HG03442 (cell line): ENCODE data around the gene TMEM258.
A peak's percentile ranks its signal among the peaks of the same experiment; 100 is the strongest.

Source experiments
- ATAC-seq: cut with Tn5 transposase; IDR thresholded peaks from one replicate; pipeline ENCODE4 v1.9.1; 2021; ENCODE audit warnings: mild to moderate bottlenecking, moderate library complexity; ENCODE audit not compliant: unreplicated experiment

The TMEM258 gene

GRCh38 chr11:61777234-61778090 lies 14.9 kb downstream of the TMEM258 start:
- ATAC-seq, result no peak

DNA sequence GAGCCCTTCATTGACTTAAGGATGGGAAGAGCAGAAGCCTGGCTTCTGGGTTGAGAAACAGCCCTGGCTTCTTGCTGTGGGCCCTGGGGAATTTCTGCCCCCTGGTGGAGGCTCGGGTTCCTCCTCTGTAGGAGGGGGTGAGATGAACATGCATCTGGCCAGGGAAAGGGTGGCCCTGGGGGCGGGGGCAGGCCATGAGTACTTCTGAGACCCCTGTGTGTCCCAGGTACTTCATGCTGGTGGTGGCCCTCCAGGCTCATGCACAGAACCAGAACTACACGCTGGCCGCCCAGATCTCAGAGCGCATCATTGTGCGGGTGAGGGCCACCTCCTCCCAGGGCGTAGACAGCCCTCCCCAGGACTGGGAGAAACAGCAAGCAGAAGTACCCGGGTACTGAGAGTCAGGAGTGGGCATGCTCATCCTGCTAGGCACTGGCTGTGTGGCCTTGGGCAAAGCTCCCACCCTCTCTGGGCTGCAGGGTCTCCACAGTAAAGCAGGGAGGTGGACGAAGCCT lies 15.8 kb downstream of the TMEM258 start:
- ATAC-seq, result peak; percentile 42

GRCh38 chr11:61775606-61776554 lies 16.5 kb downstream of the TMEM258 start:
- no peak for ATAC-seq

DNA sequence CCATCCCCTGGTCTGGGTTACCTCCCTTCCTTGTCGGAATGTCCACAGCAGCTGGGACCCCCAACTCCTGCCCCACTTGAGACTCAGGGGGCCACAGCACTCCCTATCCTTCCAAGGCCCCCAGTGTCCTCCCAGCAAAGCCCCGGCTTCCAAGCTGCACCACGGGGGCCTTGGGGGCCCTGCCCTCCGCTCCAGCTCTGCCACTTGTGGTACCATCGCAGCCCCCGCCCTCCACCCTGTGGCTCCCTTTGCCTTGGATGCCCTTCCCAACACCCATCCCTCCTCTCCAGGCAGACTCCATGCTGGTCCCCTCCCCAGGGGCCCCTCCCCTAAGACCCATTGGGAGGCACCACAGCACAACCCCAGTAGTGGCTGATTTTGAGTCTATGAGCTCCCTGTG lies 17.3 kb downstream of the TMEM258 start:
- ATAC-seq, result no peak

- no peak for ATAC-seq
Observed at GRCh38 chr11:61774411-61774810, 18.0 kb downstream of the TMEM258 start.

- ATAC-seq, result no peak
Observed at GRCh38 chr11:61773809-61774208, 18.6 kb downstream of the TMEM258 start.

DNA sequence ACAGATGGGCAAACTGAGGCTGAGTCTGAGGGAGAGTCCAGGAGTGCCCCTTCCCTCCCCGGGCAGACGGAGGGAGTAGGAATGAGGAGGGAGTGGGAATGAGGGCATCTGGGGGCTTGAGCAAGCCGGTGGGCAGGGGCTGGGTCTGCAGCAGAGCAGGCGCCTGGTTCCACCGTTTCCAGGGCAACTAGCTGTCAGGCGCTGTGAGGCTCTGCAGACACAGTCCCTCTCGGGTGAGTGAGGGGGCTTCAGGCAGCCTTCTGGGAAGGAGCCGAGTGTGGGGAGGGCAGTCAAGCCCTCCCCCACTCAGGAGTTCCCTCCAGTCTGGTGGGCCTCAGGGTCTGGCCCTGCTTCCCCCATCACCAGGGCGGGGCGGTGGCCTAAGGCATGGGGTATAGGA lies 19.0 kb downstream of the TMEM258 start:
- no peak for ATAC-seq

- no peak for ATAC-seq
Observed at GRCh38 chr11:61771985-61772455, 20.4 kb downstream of the TMEM258 start.

- ATAC-seq, result no peak
Observed at GRCh38 chr11:61771195-61771894, 21.1 kb downstream of the TMEM258 start.

- no peak for ATAC-seq
Observed at GRCh38 chr11:61769946-61770683, 22.3 kb downstream of the TMEM258 start.

- ATAC-seq, result no peak
Observed at GRCh38 chr11:61769169-61769920, 23.1 kb downstream of the TMEM258 start.

GRCh38 chr11:61768376-61769076 lies 23.9 kb downstream of the TMEM258 start:
- ATAC-seq, result no peak

- ATAC-seq, result no peak
Observed at GRCh38 chr11:61766353-61766841, 26.0 kb downstream of the TMEM258 start.

- no peak for ATAC-seq
Observed at GRCh38 chr11:61765550-61766253, 26.7 kb downstream of the TMEM258 start.

- ATAC-seq, result no peak
Observed at GRCh38 chr11:61764606-61765260, 27.7 kb downstream of the TMEM258 start.

DNA sequence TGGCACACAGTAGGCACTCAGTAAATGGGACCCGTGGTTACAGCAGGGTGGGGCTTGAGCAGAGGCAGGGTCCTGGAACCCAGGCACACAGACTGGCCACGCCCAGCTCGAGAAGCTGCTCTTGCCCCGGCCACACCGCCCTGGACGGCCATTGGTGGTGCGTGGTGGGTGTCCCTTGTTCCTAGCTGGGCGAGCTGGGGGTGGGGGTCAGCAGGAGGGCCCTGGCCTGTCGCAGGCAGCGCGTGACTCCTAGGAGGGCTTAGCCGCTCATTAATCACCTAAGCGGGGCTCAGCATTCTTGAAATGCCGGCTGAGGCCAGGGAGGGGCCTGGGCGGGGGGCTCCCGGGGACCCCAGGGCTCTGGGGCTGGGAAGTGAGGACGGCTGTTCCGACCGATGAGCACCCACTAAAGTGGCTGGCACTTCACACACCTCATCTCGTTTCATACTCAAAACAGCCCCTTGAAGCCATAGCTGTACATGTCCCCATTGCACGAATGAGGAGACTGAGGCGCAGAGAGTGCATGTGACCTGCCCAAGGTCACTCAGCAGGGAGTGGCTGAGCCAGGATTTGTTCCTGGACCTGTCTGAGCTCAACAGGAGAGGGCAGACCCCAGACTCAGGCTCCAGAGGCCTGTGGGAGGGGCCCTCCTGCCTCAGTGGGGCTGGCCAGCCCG lies 28.3 kb downstream of the TMEM258 start:
- ATAC-seq, result no peak

DNA sequence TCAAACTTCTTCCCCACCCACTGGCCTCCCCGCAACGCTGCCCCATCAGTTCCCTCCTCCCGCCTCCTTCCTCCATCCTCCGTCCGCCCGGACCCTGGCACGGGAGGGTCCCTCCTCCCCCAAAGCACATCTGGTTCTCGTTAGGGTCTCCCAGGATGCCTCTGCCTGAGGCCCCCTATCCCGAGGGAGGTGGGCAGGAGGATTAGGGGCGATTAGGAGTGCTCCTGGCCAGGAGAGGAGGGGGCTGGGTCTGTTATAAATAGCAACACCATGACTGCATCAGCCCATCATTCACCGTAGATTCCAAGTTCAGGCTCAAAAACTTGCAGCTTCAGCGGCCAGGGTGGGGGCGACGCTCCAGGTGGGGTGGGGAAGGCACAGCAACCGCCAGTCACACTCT lies 29.6 kb downstream of the TMEM258 start:
- no peak for ATAC-seq
